Ishikawa (cell line): ENCODE measurements around the gene NUP210L.

ENCODE experiments used
- CEBPB ChIP-seq: IDR thresholded peaks from 2 replicates; pipeline ENCODE4 v1.6.1; 2012
- CREB1 ChIP-seq: IDR thresholded peaks from 2 replicates; pipeline ENCODE4 v1.6.1; 2012; ENCODE audit warnings: low read depth
- EGR1 ChIP-seq: IDR thresholded peaks from 2 replicates; pipeline ENCODE4 v1.6.1; 2012
- EP300 ChIP-seq: IDR thresholded peaks from 2 replicates; pipeline ENCODE4 v1.6.1; 2012; ENCODE audit warnings: borderline replicate concordance
- FOXM1 ChIP-seq: IDR thresholded peaks from 2 replicates; pipeline ENCODE4 v1.6.1; 2012; ENCODE audit warnings: low read depth, borderline replicate concordance
- NFIC ChIP-seq: IDR thresholded peaks from 2 replicates; pipeline ENCODE4 v1.6.1; 2012
- RAD21 ChIP-seq: IDR thresholded peaks from 2 replicates; pipeline ENCODE4 v1.6.1; 2012; ENCODE audit warnings: low read depth
- REST ChIP-seq: IDR thresholded peaks from 2 replicates; pipeline ENCODE4 v1.6.1; 2012; ENCODE audit warnings: low read depth, mild to moderate bottlenecking
- TAF1 ChIP-seq: IDR thresholded peaks from 2 replicates; pipeline ENCODE4 v1.6.1; 2012; ENCODE audit warnings: low read depth, mild to moderate bottlenecking
- TCF12 ChIP-seq: IDR thresholded peaks from 2 replicates; pipeline ENCODE4 v1.6.1; 2012; ENCODE audit warnings: low read depth
- TEAD4 ChIP-seq: IDR thresholded peaks from 2 replicates; pipeline ENCODE4 v1.6.1; 2012
- YY1 ChIP-seq: IDR thresholded peaks from 2 replicates; pipeline ENCODE4 v1.6.1; 2012; ENCODE audit warnings: low read depth
- ZBTB7A ChIP-seq: IDR thresholded peaks from 2 replicates; pipeline ENCODE4 v1.6.1; 2012; ENCODE audit warnings: low read depth
- TF ChIP-seq, protein P1 (sequence below): IDR thresholded peaks from 2 replicates; pipeline ENCODE4 v1.6.1; 2012

DNA sequence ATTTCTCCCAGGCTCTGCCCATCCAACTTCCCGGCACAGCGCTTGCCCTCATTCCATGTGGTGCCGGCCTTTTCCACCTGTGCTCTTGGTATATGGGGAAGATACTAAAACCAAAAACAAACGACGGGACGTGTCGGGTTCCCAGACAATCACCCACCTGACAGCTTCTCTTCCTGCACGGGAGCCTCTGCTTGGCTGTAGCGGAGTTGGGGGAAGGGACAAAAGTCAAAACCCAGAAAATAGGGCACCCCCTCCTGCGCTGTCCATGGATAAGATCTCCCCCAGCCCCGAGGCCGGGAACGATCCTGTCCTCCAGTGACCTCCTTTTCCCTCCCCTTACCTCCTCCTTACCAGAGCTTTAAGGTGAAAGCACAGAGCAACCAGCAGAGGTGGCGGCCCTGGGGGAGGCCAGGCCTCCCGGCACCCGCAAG is 178.0 kb downstream of the NUP210L start:
- TF ChIP-seq YY1: no peak
- no peak for TF ChIP-seq ZBTB7A
- TF ChIP-seq REST: no peak
- no peak for TF ChIP-seq RAD21
- no peak for TF ChIP-seq TCF12
- no peak for TF ChIP-seq FOXM1
- no peak for TF ChIP-seq CREB1
- TF ChIP-seq CEBPB: no peak
- TF ChIP-seq, protein P1, sequence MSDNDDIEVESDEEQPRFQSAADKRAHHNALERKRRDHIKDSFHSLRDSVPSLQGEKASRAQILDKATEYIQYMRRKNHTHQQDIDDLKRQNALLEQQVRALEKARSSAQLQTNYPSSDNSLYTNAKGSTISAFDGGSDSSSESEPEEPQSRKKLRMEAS: no peak
- no peak for TF ChIP-seq EP300
- TF ChIP-seq TEAD4: no peak
- TF ChIP-seq TAF1: no peak
- TF ChIP-seq NFIC: no peak
- TF ChIP-seq EGR1: no peak
